GM13976 (cell line): Measurements from ENCODE around the gene FRG2B.
"Not testable (repeated sequence)": the region's sequence is repeated elsewhere in the genome, so short reads cannot be mapped to it uniquely, and the experiment has no call there.

ENCODE experiments used
- DNase-seq: peaks from one replicate; pipeline ENCODE4 v3.0.0; 2012; ENCODE audit warnings: low spot score
- CTCF ChIP-seq: IDR thresholded peaks from 2 replicates; pipeline ENCODE4 v1.5.1; 2012; ENCODE audit warnings: borderline replicate concordance, mild to moderate bottlenecking; ENCODE audit not compliant: insufficient read depth; ENCODE audit errors: extremely low read depth, missing control alignments, control extremely low read depth
- in situ Hi-C: fragments of 300-500 bp; cut with MboI; formaldehyde crosslinking; loops from one replicate; pipeline ENCODE4 v1.12.0; 2022; ENCODE audit warnings: low sequenced_read_pairs, mixed read lengths, inconsistent platforms; ENCODE audit not compliant: unreplicated experiment

Gene FRG2B

GRCh38 chr10:133608855-133609254 is 17.7 kb downstream of the FRG2B start:
- TF ChIP-seq CTCF = peak; percentile 7
- in situ Hi-C loops = no loop called here
- no peak for DNase-seq

GRCh38 chr10:133603434-133603833 is 23.2 kb downstream of the FRG2B start:
- DNase-seq, in situ Hi-C loops: not testable (repeated sequence)

GRCh38 chr10:133600657-133601056 is 25.9 kb downstream of the FRG2B start:
- no peak for TF ChIP-seq CTCF
- DNase-seq = no peak
- in situ Hi-C loops = no loop called here

DNA sequence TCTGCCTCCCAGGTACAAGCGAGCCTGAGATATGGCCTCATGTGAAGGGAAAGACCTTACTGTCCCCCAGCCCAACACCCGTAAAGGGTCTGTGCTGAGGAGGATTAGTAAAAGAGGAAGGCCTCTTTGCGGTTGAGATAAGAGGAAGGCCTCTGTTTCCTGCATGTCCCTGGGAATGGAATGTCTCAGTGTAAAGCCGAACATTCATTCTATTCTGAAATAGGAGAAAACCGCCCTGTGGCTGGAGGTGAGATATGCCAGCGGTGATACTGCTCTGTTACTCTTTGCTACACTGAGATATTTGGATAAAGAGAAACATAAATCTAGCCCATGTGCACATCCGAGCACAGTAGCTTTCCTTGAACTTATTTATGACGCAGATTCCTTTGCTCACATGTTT is 26.7 kb downstream of the FRG2B start:
- in situ Hi-C loops, DNase-seq: not testable (repeated sequence)

GRCh38 chr10:133592716-133593115 is 33.9 kb downstream of the FRG2B start:
- no peak for TF ChIP-seq CTCF
- DNase-seq = no peak
- in situ Hi-C loops = no loop called here

DNA sequence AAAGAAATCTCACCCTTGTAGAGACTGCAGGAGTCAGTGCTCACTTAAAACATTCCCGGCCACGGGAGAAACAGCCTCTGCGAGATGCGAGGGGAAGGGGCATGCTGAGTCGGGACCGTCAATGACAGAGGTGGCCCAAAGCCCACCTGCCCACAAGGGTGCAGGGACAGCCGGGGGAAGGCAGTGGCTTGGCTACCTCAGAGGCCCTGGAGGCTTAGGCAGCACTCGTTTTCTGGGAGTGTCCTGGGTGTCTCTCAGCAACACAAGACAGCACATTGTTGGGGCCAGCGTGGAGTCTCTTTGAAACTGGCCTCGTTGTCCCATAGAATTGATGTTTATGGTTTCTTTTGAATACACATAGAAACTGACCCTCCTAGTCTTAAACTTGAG is 35.6 kb downstream of the FRG2B start:
- TF ChIP-seq CTCF = no peak
- DNase-seq = no peak
- in situ Hi-C loops = no loop called here

DNA sequence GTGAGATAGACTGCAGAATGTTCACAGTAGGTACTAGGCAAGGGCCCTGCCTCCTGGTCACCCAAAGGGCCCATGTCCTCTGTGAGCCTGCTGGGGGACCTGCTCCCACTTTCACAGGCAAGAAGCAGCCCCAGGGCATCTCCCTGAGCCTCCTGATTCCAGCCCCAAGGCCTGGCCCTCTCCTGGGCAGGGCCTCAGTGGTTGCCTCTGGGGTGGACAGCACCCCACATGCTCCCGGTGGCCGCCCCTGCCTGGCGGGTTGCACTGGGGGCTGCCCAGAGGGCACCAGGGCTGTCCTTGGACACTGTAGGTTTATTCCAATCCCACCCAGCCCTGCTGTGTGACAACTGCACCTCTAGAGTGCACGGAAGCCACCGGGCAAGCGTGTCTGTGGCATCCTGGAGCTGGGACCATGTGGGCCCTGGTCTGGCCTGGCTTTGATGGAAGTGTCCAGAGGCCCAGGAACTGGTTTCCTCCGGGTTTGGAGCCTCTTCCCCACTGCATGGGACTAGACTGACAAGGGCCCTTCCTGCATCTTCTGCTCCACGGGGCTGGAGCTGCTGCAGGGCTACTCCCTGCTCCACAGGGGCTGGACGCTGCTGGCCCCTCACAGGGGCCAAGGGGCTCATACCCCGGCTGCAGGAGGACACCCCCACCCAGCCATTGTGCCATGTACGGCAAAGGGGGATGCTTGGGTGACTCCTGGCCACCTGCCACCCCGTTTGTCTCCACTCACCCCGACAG is 36.2 kb downstream of the FRG2B start:
- in situ Hi-C loops = no loop called here
- DNase-seq = no peak
- no peak for TF ChIP-seq CTCF

GRCh38 chr10:133577037-133577436 is 49.6 kb downstream of the FRG2B start:
- DNase-seq, in situ Hi-C loops: not testable (repeated sequence)
